ENCODE data around the gene SPRED2. TPM values are rescaled to one million over a fixed set of nuclear protein-coding genes. Genes with fewer than 3 reads are reported as not detected.

Gene SPRED2
- total RNA-seq, 1 experiment from 2014 or later: 10.4 TPM

DNA sequence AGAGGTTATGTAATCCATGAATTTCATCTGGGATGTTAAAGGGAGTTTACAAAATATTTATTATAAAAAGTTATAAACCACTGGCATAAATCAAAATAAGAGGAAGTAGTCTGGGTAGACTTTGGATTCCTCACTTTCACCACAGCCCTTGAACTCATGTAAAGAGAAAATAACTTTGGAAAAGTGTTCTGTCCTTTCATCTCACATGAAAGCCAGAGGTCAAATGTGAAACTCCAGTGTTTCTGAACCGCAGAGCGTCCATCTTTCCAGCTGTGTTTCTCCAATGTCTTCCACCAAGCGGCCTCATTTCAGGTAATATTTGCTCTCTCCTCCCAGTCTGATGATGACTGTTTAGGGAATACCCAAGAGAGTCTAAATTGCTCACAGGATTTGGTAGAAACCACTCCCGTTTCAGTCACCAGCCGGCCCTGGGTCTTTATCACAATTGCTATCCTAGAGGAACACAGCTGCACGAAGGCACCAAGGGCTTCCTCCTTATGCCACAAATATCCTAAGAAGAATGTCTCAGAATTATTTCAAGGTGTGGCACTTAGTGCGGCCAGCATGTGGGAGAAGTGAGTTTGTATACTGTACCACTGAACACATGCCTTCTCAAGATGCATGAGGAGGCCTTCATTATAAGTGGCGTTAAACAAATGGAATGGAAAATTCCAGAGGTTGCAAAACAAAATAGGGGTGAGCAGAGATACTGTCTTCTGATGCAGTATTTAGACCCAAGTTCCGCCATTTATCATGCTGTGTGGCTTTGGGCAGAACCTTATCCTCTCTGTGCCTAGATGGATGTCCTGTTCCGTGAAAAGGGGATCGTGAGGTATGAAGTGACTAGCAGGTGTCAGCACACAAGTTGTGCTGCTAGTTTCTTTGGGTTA, 140.9 kb downstream of the SPRED2 start:
- in situ Hi-C loops (cut with HindIII; ENCODE audit: low pct_unique_long_range_greater_than_20kb, low sequenced_read_pairs): no loop called here
- DNase-seq (ENCODE audit: low read depth, low spot score): no peak

- in situ Hi-C loops (cut with HindIII; ENCODE audit: low pct_unique_long_range_greater_than_20kb, low sequenced_read_pairs): no loop called here
- DNase-seq (ENCODE audit: low read depth, low spot score): no peak
These were observed 145.0 kb downstream of the SPRED2 start for GRCh38 chr2:65287364-65287763.

DNA sequence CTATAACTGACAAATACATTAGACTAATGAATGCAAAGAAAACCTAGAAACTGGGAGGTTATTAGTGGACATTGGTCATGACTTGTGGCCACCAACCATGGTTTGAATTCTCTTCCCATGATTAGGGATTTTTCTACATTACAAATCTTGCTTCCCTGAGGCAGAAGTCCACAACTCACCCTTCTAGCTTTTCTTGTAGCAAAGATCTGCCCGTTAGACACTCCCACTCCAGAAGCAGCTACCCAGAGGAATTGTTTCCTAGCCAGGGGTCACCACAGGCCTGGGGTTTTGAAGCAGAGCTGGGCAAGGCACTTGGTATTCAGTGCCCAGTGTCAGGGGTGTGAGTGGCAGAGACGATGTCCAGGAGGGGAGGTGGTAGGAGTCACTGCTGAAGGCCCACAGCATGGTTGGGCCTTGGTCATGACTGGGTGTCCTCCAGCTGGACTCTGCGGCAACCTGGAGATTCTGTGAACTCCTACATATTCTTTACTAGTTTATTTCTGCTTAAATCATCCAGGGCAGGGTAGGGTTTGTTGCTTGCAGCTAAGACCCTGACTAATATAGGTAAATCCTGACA, 149.8 kb downstream of the SPRED2 start:
- in situ Hi-C loops (cut with HindIII; ENCODE audit: low pct_unique_long_range_greater_than_20kb, low sequenced_read_pairs): no loop called here
- DNase-seq (ENCODE audit: low read depth, low spot score): no peak

DNA sequence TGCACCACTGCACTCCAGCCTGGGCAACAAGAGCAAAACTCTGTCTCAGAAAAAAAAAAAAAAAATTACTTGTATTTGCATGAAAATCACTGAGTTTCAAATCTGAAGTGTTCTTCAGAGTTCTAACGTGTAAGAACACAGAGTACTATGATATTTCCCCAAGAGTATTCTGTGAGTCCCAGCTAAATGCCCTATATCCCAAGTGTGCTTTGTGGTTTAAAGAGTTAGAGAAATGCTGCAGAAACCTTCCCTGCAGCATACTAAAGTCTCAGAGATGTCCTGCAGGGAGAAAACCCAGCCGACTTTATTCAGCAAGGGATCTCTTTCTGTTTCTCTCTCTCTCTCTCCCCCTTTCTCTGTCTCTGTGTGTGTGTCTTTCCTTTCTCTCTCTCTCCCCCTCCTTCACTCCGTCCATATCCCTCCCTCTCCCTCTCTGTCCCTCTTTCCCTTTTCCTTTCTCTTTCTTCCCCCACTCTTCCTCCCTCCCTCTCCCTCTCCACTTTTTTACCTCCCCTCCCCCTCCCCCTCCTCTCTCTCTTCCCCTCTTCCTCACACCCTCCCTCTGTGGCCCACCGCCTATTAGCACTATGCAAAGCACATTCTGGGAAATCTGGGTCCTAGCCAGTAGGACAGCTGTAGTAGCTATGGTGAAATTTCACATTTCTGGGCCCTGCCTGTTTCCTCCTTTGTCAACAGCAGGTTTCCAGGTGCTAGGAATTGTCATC, 150.6 kb downstream of the SPRED2 start:
- DNase-seq (ENCODE audit: low read depth, low spot score): no peak
- in situ Hi-C loops (cut with HindIII; ENCODE audit: low pct_unique_long_range_greater_than_20kb, low sequenced_read_pairs): no loop called here

GRCh38 chr2:65279756-65280155, 152.6 kb downstream of the SPRED2 start:
- DNase-seq (ENCODE audit: low read depth, low spot score): no peak
- in situ Hi-C loops (cut with HindIII; ENCODE audit: low pct_unique_long_range_greater_than_20kb, low sequenced_read_pairs): no loop called here

DNA sequence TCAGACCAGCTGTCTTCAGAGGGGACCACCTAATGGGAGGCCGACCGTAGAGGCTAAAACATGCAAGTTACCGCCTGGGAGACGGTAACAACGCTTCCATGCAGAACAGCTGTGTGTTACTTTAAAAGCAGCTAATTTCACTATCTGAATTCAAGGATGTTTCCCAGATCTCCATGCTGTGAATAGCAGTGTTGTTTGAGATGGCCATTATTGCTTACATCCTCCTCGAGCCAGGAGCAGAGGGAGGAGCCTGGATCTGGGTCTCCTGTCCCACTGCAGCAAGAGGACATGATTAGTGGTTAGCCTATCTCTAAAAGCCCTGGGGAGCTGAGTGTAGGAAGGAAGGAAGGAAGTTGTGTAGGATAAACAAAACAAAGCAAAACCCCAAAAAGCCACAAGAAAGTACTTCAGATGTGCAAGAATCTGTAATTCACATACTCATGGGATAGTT, 153.8 kb downstream of the SPRED2 start:
- in situ Hi-C loops (cut with HindIII; ENCODE audit: low pct_unique_long_range_greater_than_20kb, low sequenced_read_pairs): no loop called here
- DNase-seq (ENCODE audit: low read depth, low spot score): peak; percentile 55

DNA sequence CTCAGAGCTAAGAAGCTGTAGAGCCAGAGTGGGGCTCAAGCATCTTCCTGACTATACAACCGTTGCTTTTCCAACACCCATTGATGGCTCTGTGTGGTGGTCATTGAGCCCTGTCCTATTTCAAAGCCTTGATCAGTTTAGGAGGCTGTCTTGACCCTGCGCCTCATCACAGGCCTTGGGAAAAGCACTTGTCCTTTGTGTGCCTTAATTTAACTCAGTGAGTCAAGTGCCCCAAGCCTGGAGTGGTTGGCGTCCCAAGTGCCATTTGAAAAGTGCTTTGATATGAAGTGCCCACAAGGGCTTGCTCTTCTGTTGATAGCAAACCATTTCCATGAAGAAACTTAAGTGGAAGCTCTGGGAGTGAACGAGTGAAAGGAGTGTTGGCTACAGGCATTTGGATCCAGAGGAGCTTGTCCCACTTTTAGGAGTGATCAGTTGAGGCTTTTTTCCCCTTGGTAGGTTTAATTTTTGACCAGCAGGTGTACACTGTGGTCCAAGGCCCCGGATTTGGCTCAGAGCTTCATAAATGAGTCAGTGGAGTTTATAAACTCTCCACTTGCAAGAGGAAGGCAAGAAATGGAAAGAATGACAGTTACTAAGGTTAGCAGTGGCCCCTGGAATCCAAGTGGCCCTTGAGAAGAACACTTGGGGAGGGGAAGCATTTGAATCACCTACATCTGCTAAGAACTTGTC, 154.5 kb downstream of the SPRED2 start:
- in situ Hi-C loops (cut with HindIII; ENCODE audit: low pct_unique_long_range_greater_than_20kb, low sequenced_read_pairs): no loop called here
- DNase-seq (ENCODE audit: low read depth, low spot score): no peak

DNA sequence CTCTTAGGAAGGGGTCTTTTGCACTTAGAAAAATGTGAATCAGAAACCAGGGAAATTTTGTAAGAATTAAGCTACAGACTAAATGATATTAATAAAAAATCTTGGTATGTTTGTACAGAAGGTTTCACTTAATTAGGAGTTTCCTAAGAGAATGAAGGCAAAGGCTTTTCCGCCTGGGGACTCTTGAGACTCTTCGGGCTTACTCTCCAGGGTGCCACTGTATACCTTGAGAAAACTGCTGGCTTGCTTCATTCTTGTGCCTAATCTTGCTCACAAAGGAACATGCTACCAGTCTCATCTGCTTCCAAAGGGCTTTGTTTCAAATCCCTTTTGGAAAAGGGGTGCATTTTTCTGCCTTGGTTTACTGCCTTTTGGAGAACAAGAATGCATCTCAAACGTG, 155.3 kb downstream of the SPRED2 start:
- in situ Hi-C loops (cut with HindIII; ENCODE audit: low pct_unique_long_range_greater_than_20kb, low sequenced_read_pairs): no loop called here
- DNase-seq (ENCODE audit: low read depth, low spot score): no peak

DNA sequence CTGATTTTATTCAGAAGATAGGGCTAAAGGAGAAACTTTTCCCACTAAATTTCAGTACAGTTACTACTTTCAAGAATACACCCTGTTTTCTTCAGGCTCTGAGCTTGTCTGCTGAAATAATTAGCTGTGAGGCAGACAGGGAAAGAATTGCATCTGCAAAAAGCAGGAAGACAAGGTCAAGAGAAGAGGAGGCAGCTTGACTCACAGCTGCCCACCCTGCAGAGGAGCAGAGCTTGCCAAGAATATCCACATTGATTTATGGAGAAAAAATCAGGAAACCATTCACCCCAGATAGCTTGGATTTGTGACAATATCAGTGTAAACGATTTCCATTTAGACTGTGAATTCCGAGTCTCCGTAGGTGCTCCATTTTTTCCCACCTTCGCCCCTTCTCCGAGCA, 155.8 kb downstream of the SPRED2 start:
- in situ Hi-C loops (cut with HindIII; ENCODE audit: low pct_unique_long_range_greater_than_20kb, low sequenced_read_pairs): no loop called here

GRCh38 chr2:65275141-65275915, 157.1 kb downstream of the SPRED2 start:
- in situ Hi-C loops (cut with HindIII; ENCODE audit: low pct_unique_long_range_greater_than_20kb, low sequenced_read_pairs): no loop called here
- DNase-seq (ENCODE audit: low read depth, low spot score): no peak

More for the DNA sequence above, 155.8 kb downstream of the SPRED2 start:
- DNase-seq (ENCODE audit: low read depth, low spot score): no peak

GRCh38 chr2:65273344-65273743, 159.1 kb downstream of the SPRED2 start:
- no peak for DNase-seq (ENCODE audit: low read depth, low spot score)
- in situ Hi-C loops (cut with HindIII; ENCODE audit: low pct_unique_long_range_greater_than_20kb, low sequenced_read_pairs): no loop called here

- in situ Hi-C loops (cut with HindIII; ENCODE audit: low pct_unique_long_range_greater_than_20kb, low sequenced_read_pairs): no loop called here
- no peak for DNase-seq (ENCODE audit: low read depth, low spot score)
These were observed 163.4 kb downstream of the SPRED2 start for GRCh38 chr2:65268957-65269356.

GRCh38 chr2:65267008-65267407, 165.4 kb downstream of the SPRED2 start:
- DNase-seq (ENCODE audit: low read depth, low spot score): no peak
- in situ Hi-C loops (cut with HindIII; ENCODE audit: low pct_unique_long_range_greater_than_20kb, low sequenced_read_pairs): no loop called here

DNA sequence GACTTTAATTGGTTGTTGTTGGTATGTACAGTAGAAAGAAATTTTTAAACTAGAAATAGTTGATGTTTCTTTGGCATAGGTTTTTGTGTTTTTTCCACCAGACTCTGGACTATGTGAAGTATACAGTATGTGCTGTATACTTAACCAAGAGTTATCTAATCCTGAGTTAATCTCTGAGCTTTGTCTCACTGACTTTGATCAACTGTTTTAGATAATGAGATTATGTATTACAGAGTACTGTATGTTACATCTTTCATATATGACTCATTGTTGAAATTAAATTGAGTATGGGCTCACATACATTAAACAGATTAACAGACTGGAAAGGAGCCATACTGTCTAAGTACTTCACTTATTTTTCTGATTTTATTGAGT, 166.7 kb downstream of the SPRED2 start:
- DNase-seq (ENCODE audit: low read depth, low spot score): no peak
- in situ Hi-C loops (cut with HindIII; ENCODE audit: low pct_unique_long_range_greater_than_20kb, low sequenced_read_pairs): no loop called here

DNA sequence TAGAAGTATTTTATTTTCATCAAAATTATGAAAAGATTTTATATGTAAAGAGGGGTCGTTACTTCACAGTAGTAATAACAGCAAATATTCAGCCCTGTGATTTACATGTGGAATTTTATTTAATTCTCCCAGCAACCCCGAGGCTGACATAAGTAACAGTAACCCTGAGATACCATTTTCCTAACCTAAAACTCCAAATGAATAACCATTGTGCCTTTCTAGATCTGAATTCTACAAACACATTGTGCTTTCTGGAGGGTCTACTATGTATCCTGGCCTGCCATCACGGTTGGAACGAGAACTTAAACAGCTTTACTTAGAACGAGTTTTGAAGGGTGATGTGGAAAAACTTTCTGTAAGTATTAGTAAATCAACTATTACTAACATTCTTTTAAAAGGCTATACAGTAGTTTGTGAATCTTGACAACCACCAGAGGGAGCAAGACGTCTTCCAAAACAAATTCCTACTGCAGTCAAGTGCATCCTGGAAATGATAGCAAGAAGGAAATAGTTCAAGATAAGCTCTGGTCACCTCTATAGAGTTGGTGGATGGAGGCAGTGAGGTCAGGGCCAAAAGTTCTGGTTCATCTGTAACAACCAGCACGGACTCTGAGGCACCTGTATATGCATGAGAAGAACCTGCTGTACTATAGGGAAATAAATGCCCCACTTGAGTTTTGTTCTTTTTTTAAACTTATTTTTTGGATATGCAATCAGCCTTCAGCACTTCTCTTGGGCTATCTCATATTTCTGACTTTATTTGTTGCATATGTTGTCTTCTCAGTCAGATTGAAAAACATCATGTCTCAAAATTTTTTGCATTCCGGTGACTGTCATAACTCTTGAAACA, 167.4 kb downstream of the SPRED2 start:
- in situ Hi-C loops (cut with HindIII; ENCODE audit: low pct_unique_long_range_greater_than_20kb, low sequenced_read_pairs): no loop called here
- DNase-seq (ENCODE audit: low read depth, low spot score): peak; percentile 91

DNA sequence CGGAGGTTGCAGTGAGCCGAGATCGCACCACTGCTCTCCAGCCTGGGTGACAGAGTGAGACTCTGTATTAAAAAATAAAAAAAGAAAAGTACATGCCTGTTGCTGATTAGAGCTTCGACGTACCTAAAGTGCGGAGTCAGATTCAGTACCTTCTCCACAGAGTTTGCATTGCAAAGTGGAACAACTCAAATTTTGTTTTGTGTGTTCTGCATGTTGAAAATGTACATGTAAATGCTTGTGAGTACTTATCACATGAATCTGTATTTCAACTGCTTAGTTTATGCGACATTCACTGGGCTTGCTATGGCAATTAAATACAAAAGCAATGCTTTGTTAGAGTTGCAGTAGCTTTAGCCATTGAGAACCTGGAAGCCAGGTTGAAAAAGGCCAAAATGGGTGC, 168.4 kb downstream of the SPRED2 start:
- no peak for DNase-seq (ENCODE audit: low read depth, low spot score)
- in situ Hi-C loops (cut with HindIII; ENCODE audit: low pct_unique_long_range_greater_than_20kb, low sequenced_read_pairs): no loop called here
